MG63 (cell line): ENCODE results near the gene OPALIN. TPM values are rescaled to one million over a fixed set of nuclear protein-coding genes. Genes with fewer than 3 reads are reported as not detected.
A peak's percentile ranks its signal among the peaks of the same experiment; 100 is the strongest.

ENCODE experiments used
- DNase-seq: peaks from one replicate; pipeline ENCODE4 v3.0.0-alpha.2; 2020
- H3K27me3 ChIP-seq: fragments of 250-450 bp; sonication (Bioruptor Pico); 2 replicates; pipeline ENCODE4 v1.5.1; 2020; ENCODE audit warnings: mild to moderate bottlenecking, moderate library complexity
- H3K36me3 ChIP-seq: fragments of 250-450 bp; sonication (Bioruptor Pico); 2 replicates; pipeline ENCODE4 v1.5.1; 2020; ENCODE audit warnings: mild to moderate bottlenecking, moderate library complexity
- H3K4me3 ChIP-seq: fragments of 250-450 bp; sonication (Bioruptor Pico); 2 replicates; pipeline ENCODE4 v1.5.1; 2020; ENCODE audit warnings: mild to moderate bottlenecking, moderate library complexity
- H3K9me3 ChIP-seq: fragments of 250-450 bp; sonication (Bioruptor Pico); 2 replicates; pipeline ENCODE4 v1.5.1; 2020; ENCODE audit warnings: mild to moderate bottlenecking, moderate library complexity
- total RNA-seq: library from RNA; depleted of rRNA; stranded (reverse); fragments of >200 nt; shearing (Covaris generic); gene quantifications from 2 replicates; pipeline ENCODE4 v1.2.3, GENCODE V29; 2014; ENCODE audit warnings: low replicate concordance; rRNA removed

Gene OPALIN
- not detected in 2 replicates for total RNA-seq

- no peaks in the 10 kb centered on the region for H3K36me3 ChIP-seq
- peaks cover 23% of the 10 kb centered on the region for H3K27me3 ChIP-seq
- 0 out of 2 replicates have a peak, but pooled peaks cover 2% of the 10 kb centered on the region for H3K9me3 ChIP-seq
- H3K4me3 ChIP-seq, result no peak within 1 kb of the TSS
- no peak for DNase-seq
Observed at GRCh38 chr10:96358851-96359540, at the start of gene OPALIN. TSS of gene OPALIN (minus strand) at chr10:96359002. CDS start at chr10:96358896, 106 bp downstream.

- no peaks in the 10 kb centered on the region for H3K36me3 ChIP-seq
- no peak for DNase-seq
- H3K27me3 ChIP-seq, result peaks cover 28% of the 10 kb centered on the region
- no peak overlapping the region for H3K4me3 ChIP-seq
- H3K9me3 ChIP-seq, result no peaks in the 10 kb centered on the region
Observed at GRCh38 chr10:96408201-96408600, 49.4 kb upstream of the OPALIN start.

- DNase-seq, result no peak
- Histone ChIP-seq H3K4me3 (no peak overlapping the region), H3K27me3 (peaks cover 24% of the 10 kb centered on the region), H3K9me3 (no peaks in the 10 kb centered on the region), H3K36me3 (no peaks in the 10 kb centered on the region)
Observed at GRCh38 chr10:96407560-96408069, 48.8 kb upstream of the OPALIN start.

- Histone ChIP-seq H3K4me3 (no peak overlapping the region), H3K9me3 (no peaks in the 10 kb centered on the region), H3K27me3 (peaks cover 23% of the 10 kb centered on the region), H3K36me3 (no peaks in the 10 kb centered on the region)
- DNase-seq, result no peak
Observed at GRCh38 chr10:96406091-96406490, 47.3 kb upstream of the OPALIN start.

- H3K9me3 ChIP-seq, result no peaks in the 10 kb centered on the region
- DNase-seq, result no peak
- H3K4me3 ChIP-seq, result no peak overlapping the region
- H3K36me3 ChIP-seq, result no peaks in the 10 kb centered on the region
- peaks cover 19% of the 10 kb centered on the region for H3K27me3 ChIP-seq
Observed at GRCh38 chr10:96402417-96403305, 43.9 kb upstream of the OPALIN start.

GRCh38 chr10:96401036-96401435 lies 42.2 kb upstream of the OPALIN start:
- Histone ChIP-seq H3K9me3 (no peaks in the 10 kb centered on the region), H3K4me3 (no peak overlapping the region), H3K27me3 (peaks cover 17% of the 10 kb centered on the region), H3K36me3 (no peaks in the 10 kb centered on the region)
- DNase-seq, result no peak

- no peak overlapping the region for H3K4me3 ChIP-seq
- H3K27me3 ChIP-seq, result peaks cover 20% of the 10 kb centered on the region
- no peaks in the 10 kb centered on the region for H3K9me3 ChIP-seq
- no peak for DNase-seq
- H3K36me3 ChIP-seq, result no peaks in the 10 kb centered on the region
Observed at GRCh38 chr10:96400465-96400864, 41.7 kb upstream of the OPALIN start.

GRCh38 chr10:96397902-96398301 lies 39.1 kb upstream of the OPALIN start:
- no peaks in the 10 kb centered on the region for H3K9me3 ChIP-seq
- H3K36me3 ChIP-seq, result no peaks in the 10 kb centered on the region
- H3K4me3 ChIP-seq, result no peak overlapping the region
- peaks cover 18% of the 10 kb centered on the region for H3K27me3 ChIP-seq
- no peak for DNase-seq

GRCh38 chr10:96395931-96396877 lies 37.4 kb upstream of the OPALIN start:
- Histone ChIP-seq H3K36me3 (no peaks in the 10 kb centered on the region), H3K4me3 (no peak overlapping the region), H3K27me3 (peaks cover 12% of the 10 kb centered on the region), H3K9me3 (no peaks in the 10 kb centered on the region)
- peak; percentile 50 for DNase-seq

GRCh38 chr10:96390460-96390864 lies 31.7 kb upstream of the OPALIN start:
- Histone ChIP-seq H3K36me3 (no peaks in the 10 kb centered on the region), H3K9me3 (no peaks in the 10 kb centered on the region), H3K27me3 (peaks cover under 1% of the 10 kb centered on the region), H3K4me3 (no peak overlapping the region)
- DNase-seq, result peak; percentile 98

- no peak for DNase-seq
- no peaks in the 10 kb centered on the region; the same call in 1 of the 2 replicates for H3K27me3 ChIP-seq
- H3K9me3 ChIP-seq, result no peaks in the 10 kb centered on the region
- H3K36me3 ChIP-seq, result no peaks in the 10 kb centered on the region
- H3K4me3 ChIP-seq, result no peak overlapping the region
Observed at GRCh38 chr10:96389785-96390184, 31.0 kb upstream of the OPALIN start.

- Histone ChIP-seq H3K36me3 (no peaks in the 10 kb centered on the region), H3K4me3 (no peak overlapping the region), H3K9me3 (0 out of 2 replicates have a peak, but pooled peaks cover under 1% of the 10 kb centered on the region), H3K27me3 (no peaks in the 10 kb centered on the region; the same call in 1 of the 2 replicates)
- no peak for DNase-seq
Observed at GRCh38 chr10:96387601-96388000, 28.8 kb upstream of the OPALIN start.

- H3K27me3 ChIP-seq, result no peaks in the 10 kb centered on the region; the same call in 1 of the 2 replicates
- no peak for DNase-seq
Observed at GRCh38 chr10:96387161-96387560, 28.4 kb upstream of the OPALIN start.

GRCh38 chr10:96384506-96384905 lies 25.7 kb upstream of the OPALIN start:
- Histone ChIP-seq H3K27me3 (no peaks in the 10 kb centered on the region; the same call in 1 of the 2 replicates), H3K4me3 (no peak overlapping the region), H3K9me3 (0 out of 2 replicates have a peak, but pooled peaks cover 3% of the 10 kb centered on the region), H3K36me3 (no peaks in the 10 kb centered on the region)
- no peak for DNase-seq

More at GRCh38 chr10:96387161-96387560, 28.4 kb upstream of the OPALIN start:
- no peak overlapping the region for H3K4me3 ChIP-seq
- H3K36me3 ChIP-seq, result no peaks in the 10 kb centered on the region
- 0 out of 2 replicates have a peak, but pooled peaks cover 3% of the 10 kb centered on the region for H3K9me3 ChIP-seq

- H3K9me3 ChIP-seq, result 0 out of 2 replicates have a peak, but pooled peaks cover 3% of the 10 kb centered on the region
- peak; percentile 71 for DNase-seq
- H3K27me3 ChIP-seq, result no peaks in the 10 kb centered on the region
- no peak overlapping the region for H3K4me3 ChIP-seq
- no peaks in the 10 kb centered on the region for H3K36me3 ChIP-seq
Observed at GRCh38 chr10:96380821-96381220, 22.0 kb upstream of the OPALIN start.

GRCh38 chr10:96379758-96380157 lies 21.0 kb upstream of the OPALIN start:
- no peak overlapping the region for H3K4me3 ChIP-seq
- H3K27me3 ChIP-seq, result no peaks in the 10 kb centered on the region
- H3K36me3 ChIP-seq, result no peaks in the 10 kb centered on the region
- no peak for DNase-seq
- H3K9me3 ChIP-seq, result 0 out of 2 replicates have a peak, but pooled peaks cover 3% of the 10 kb centered on the region
